NK-92 (cell line): ENCODE measurements around the gene HDGFL2.

Experiments used
- DNase-seq: peaks from one replicate; lab custom pipeline; 2025; ENCODE audit not compliant: unreplicated experiment; lab: John Stamatoyannopoulos, UW

Gene HDGFL2

GRCh38 chr19:4464815-4465581 is 7.1 kb upstream of the HDGFL2 start:
- no peak for DNase-seq

DNA sequence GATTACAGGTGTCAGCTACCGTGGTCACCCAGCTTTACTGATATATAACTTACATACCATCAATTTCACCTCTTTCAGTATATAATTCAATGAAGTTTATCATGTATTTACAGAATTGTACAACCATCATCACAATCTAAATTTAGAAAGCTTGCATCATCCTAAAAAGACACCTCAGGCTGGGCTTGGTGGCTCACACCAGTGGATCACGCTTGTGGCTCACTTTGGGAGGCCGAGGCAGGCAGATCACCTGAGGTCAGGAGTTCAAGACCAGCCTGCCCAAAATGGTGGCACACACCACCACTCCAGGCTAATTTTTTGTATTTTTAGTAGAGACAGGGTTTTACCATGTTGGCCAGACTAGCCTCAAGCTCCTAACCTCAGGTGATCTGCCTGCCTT is 4.3 kb upstream of the HDGFL2 start:
- no peak for DNase-seq

GRCh38 chr19:4471403-4472173 is 509 bp upstream of the HDGFL2 start:
- DNase-seq = peak; percentile 97

DNA sequence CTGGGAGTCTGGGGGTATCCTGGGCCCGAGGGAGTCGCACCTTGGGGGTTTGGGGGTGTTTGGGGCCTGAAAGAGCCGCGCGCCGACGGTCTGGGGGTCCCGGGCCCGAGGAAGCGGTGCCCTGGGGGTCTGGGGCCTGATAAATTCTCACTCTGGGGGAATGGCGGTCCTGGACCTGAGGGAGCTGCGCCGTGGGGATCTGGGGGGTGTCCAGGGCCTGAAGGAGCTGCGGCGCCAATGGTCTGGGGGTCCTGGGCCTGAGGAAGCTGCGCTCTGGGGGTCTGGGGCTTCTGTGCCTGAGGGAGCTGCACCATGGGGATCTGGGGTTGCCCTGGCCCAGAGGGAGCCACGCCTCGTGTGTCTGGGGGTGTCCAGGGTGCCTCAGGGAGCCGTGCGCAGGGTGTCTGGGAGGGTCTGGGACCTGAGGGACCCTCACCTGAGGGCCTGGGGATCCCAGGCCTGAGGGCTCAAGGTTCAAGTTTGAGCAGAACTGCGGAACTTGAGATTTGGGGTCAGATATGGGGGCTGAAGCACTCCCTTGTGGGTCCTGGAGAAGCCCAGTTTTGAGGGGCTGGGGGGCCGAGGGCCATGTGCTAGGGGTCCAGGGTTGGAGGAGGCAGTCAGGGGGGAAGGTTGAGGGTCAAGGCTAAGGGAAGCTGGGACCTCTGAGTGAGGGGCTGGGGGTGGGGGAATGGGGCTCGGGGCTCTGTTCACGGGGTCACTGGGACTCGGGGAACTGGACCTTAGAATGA is 1.1 kb downstream of the HDGFL2 start:
- no peak for DNase-seq

GRCh38 chr19:4473763-4474513 is 1.8 kb downstream of the HDGFL2 start:
- DNase-seq = no peak

DNA sequence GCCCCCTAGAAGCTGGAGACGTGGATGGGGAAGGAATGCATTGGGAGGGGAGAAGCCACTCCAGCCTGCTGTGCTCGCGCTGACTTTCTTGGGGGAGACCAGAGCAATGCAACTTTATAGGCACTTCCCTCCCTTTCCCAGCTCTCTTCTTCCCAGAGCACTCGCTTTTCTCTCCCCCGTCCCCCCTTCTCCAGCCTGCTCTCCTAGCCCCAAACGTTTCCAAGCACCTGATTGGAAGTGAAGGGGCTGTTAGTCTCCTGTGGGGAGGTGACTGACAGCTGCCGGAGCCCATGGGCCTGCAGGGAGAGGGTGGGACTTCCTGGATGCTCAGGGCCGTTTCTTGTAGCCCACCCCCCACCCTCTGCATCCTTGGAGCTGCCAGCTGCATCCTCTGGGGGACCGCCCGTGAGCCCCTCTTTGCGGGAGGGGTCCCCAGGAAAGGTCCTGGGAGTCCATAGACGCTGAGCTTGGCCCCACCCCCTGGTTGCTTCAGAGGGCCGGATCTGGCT is 2.5 kb downstream of the HDGFL2 start:
- DNase-seq = no peak

- no peak for DNase-seq
Observed at GRCh38 chr19:4477034-4477801, 5.1 kb downstream of the HDGFL2 start.

DNA sequence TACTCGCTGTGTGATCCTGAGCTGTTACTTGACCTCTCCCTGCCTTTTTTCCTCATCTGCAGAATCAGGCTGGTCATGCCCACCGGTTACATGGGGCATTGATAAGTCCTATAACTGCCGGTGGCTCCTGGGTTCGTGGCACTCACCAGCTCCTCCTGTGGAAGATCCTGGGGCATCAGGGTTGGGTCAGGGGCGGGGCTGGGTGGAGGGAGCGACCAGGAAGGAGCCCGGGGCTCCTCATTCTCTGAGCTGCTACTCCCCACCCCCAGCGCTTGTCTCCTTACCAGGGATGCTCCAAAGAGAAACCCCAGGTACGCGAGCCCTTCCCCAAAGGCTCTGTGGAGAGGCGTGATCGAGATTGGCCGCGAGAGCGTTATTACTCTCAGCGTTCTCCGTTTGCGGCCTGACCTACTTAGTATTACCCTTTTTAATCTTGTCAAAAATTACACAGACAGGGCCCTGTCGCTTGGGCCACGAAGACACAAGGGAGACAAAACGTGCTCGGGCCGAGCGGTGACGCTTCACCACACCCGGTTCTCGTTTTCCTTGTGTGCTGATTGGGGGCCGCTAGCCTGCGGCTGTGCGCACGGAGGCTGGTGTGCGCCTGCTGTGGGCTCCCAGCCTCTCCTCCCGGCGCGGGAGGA is 10.7 kb downstream of the HDGFL2 start:
- no peak for DNase-seq

DNA sequence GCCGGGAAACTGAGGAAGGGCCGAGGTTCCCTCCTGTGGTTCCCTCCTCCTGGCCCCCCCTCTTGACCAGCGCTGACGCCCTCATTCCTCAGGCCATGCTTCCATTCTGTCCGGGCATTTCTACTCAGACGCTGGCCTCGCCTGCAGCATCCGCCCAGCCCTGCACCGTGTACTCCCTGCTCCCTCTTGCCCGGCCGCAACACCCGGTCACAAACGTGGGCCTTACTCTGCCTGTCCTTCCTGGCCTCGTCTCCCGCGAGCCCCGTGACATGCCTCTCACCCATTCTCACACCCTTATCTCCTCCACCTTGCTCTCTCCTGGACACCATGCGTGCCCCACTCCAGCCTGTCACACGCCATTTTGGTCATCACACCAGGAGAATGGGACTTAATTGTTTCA is 11.3 kb downstream of the HDGFL2 start:
- no peak for DNase-seq

- no peak for DNase-seq
Observed at GRCh38 chr19:4487572-4487971, 15.5 kb downstream of the HDGFL2 start.

GRCh38 chr19:4488496-4488895 is 16.4 kb downstream of the HDGFL2 start:
- DNase-seq = no peak

DNA sequence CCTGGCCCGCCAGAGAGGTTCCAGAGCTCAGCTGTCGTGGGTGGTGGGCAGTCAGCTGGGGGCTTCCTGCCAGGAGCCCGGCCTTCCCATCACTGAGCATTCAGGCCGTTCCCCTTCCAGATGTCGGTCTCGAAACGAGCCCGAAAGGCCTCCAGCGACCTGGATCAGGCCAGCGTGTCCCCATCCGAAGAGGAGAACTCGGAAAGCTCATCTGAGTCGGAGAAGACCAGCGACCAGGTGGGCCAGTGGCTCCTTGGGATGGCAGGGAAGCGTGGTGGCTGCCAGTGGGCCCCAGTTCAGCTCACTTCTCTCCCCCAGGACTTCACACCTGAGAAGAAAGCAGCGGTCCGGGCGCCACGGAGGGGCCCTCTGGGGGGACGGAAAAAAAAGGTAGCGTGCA is 19.3 kb downstream of the HDGFL2 start:
- DNase-seq = no peak

- DNase-seq = no peak
Observed at GRCh38 chr19:4492337-4493103, 20.4 kb downstream of the HDGFL2 start.

- DNase-seq = no peak
Observed at GRCh38 chr19:4493104-4493928, 21.2 kb downstream of the HDGFL2 start.

DNA sequence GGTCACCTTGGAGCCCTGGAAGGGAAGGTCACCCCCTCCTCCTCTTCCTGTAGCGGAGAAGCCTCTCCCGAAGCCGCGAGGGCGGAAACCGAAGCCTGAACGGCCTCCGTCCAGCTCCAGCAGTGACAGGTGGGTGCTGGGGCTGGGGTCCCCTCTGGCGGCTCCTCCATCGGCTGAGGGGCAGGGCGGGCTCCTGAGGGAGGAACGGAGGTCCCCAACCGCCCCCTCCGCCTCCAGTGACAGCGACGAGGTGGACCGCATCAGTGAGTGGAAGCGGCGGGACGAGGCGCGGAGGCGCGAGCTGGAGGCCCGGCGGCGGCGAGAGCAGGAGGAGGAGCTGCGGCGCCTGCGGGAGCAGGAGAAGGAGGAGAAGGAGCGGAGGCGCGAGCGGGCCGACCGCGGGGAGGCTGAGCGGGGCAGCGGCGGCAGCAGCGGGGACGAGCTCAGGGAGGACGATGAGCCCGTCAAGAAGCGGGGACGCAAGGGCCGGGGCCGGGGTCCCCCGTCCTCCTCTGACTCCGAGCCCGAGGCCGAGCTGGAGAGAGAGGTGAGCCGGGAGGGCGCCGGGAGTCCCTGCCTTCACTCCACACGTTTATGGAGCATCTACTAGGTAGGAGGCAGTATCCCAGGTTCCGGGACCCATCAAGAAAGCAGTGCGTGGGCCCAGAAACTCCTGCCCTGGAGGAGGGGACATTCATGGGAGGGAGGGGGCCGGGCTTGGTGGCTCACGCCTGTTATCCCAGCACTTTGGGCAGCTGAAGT is 22.0 kb downstream of the HDGFL2 start:
- no peak for DNase-seq

DNA sequence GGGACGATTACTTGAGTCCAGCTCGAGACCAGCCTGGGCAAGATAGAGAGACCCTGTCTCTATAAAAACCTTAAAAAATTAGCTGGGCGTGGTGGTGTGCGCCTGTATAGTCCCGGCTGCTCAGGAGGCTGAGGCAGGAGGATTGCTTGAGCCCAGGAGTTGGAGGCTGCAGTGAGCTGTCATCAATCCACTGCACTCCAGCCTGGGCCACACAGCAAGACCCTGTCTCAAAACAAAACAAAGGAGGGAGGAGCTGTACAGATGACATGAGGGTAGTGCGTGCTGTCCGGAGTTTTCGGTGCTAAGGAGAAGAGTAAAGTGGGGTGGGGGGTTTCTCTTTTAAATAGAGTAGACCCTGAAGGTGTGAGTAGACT is 22.6 kb downstream of the HDGFL2 start:
- no peak for DNase-seq

DNA sequence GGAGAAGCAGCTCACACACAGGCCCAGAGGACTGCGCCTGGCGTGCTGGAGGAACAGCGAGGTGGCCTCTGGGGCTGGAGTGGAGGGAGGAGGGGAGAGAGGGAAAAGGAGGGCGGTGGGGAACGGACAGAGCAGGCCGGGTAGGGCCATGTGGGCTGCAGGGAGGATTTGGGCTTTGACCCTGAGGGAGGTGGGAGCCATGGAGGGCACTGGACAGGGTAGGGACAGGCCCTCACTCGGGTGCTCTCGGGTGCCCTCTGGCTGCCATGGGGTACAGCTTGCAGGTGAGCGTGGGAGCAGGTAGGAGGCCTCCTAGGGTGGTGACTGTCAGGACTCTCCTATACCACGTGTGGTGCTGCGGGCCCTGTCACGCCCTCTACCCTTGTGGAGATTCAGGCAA is 23.4 kb downstream of the HDGFL2 start:
- DNase-seq = no peak
